ENCODE results near the gene SLC15A1.
A peak's percentile ranks its signal among the peaks of the same experiment; 100 is the strongest.

The SLC15A1 gene

GRCh38 chr13:98672947-98673613, 79.4 kb downstream of the SLC15A1 start:
- Mint-ChIP-seq H3K4me1 (peaks cover 41% of the 10 kb centered on the region), H3K9me3 (no peaks in the 10 kb centered on the region), H3K27me3 (ENCODE audit: low read depth, poor library complexity) (peaks cover 7% of the 10 kb centered on the region), H3K4me3 (no peak overlapping the region), H3K27ac (no peak overlapping the region), H3K36me3 (ENCODE audit: low read depth) (no peaks in the 10 kb centered on the region)
- peak; percentile 57 for DNase-seq
- TF ChIP-seq CTCF (IDR thresholded peaks at IDR 0.05) = peak; percentile 84

- Mint-ChIP-seq H3K27me3 (ENCODE audit: low read depth, poor library complexity) (peaks cover 4% of the 10 kb centered on the region), H3K27ac (no peak overlapping the region), H3K4me3 (no peak overlapping the region), H3K9me3 (no peaks in the 10 kb centered on the region), H3K4me1 (peaks cover 19% of the 10 kb centered on the region), H3K36me3 (ENCODE audit: low read depth) (no peaks in the 10 kb centered on the region)
- DNase-seq = no peak
- TF ChIP-seq CTCF (IDR thresholded peaks at IDR 0.05) = no peak
These were observed 84.3 kb downstream of the SLC15A1 start for GRCh38 chr13:98668155-98668554.

- Mint-ChIP-seq H3K27me3 (ENCODE audit: low read depth, poor library complexity) (peaks cover 4% of the 10 kb centered on the region), H3K9me3 (no peaks in the 10 kb centered on the region), H3K36me3 (ENCODE audit: low read depth) (no peaks in the 10 kb centered on the region), H3K27ac (no peak overlapping the region), H3K4me3 (no peak overlapping the region), H3K4me1 (peaks cover 12% of the 10 kb centered on the region)
- DNase-seq = no peak
- no peak for TF ChIP-seq CTCF (IDR thresholded peaks at IDR 0.05)
These were observed 86.9 kb downstream of the SLC15A1 start for GRCh38 chr13:98665638-98665995.

- no peak overlapping the region for H3K27ac Mint-ChIP-seq
- H3K36me3 Mint-ChIP-seq (ENCODE audit: low read depth) = no peaks in the 10 kb centered on the region
- H3K27me3 Mint-ChIP-seq (ENCODE audit: low read depth, poor library complexity) = peaks cover 4% of the 10 kb centered on the region
- DNase-seq = no peak
- H3K9me3 Mint-ChIP-seq = peaks cover under 1% of the 10 kb centered on the region
- no peak overlapping the region for H3K4me3 Mint-ChIP-seq
- peaks cover 12% of the 10 kb centered on the region for H3K4me1 Mint-ChIP-seq
- no peak for TF ChIP-seq CTCF (IDR thresholded peaks at IDR 0.05)
These were observed 87.4 kb downstream of the SLC15A1 start for GRCh38 chr13:98664924-98665637.

- DNase-seq = no peak
- peaks cover 6% of the 10 kb centered on the region for H3K9me3 Mint-ChIP-seq
- H3K27ac Mint-ChIP-seq = no peak overlapping the region
- H3K4me1 Mint-ChIP-seq = peaks cover 12% of the 10 kb centered on the region
- no peak overlapping the region for H3K4me3 Mint-ChIP-seq
- H3K27me3 Mint-ChIP-seq (ENCODE audit: low read depth, poor library complexity) = peaks cover 2% of the 10 kb centered on the region
- no peak for TF ChIP-seq CTCF (IDR thresholded peaks at IDR 0.05)
- no peaks in the 10 kb centered on the region for H3K36me3 Mint-ChIP-seq (ENCODE audit: low read depth)
These were observed 88.0 kb downstream of the SLC15A1 start for GRCh38 chr13:98664510-98664909.

- no peak for DNase-seq
- H3K4me3 Mint-ChIP-seq = no peak overlapping the region
- no peaks in the 10 kb centered on the region for H3K27me3 Mint-ChIP-seq (ENCODE audit: low read depth, poor library complexity)
- no peaks in the 10 kb centered on the region for H3K36me3 Mint-ChIP-seq (ENCODE audit: low read depth)
- no peak overlapping the region for H3K27ac Mint-ChIP-seq
- H3K9me3 Mint-ChIP-seq = peaks cover 11% of the 10 kb centered on the region
- peaks cover 12% of the 10 kb centered on the region for H3K4me1 Mint-ChIP-seq
- TF ChIP-seq CTCF (IDR thresholded peaks at IDR 0.05) = no peak
These were observed 88.4 kb downstream of the SLC15A1 start for GRCh38 chr13:98664047-98664446.

Data from nephron progenitor cell (in vitro differentiated cells).